Activated CD8-positive, alpha-beta T cell treated with anti-CD3 and anti-CD28 coated beads, Interleukin-2, amount 10 ng/mL, durations not matched to agents 7 days and 5 days (primary cell): Measurements from ENCODE around the gene SPEM2. TPM values are rescaled to one million over a fixed set of nuclear protein-coding genes. Genes with fewer than 3 reads are reported as not detected.

Experiments used
- ATAC-seq: fragments of 150-1000 bp; cut with Tn5 transposase; one replicate; pipeline ENCODE4 v1.10.0; 2021; ENCODE audit warnings: moderate library complexity
- CTCF ChIA-PET: fragments of 350-600 bp; sonication (Branson Sonifier 250); formaldehyde crosslinking; loops from one replicate; lab custom pipeline; 2021; ENCODE audit warnings: antibody characterized with exemption; lab: Charles Lee
- POLR2A ChIA-PET: fragments of 350-600 bp; sonication (Branson Sonifier 250); formaldehyde crosslinking; loops from one replicate; lab custom pipeline; 2021; ENCODE audit warnings: antibody characterized with exemption; lab: Charles Lee
- DNase-seq: peaks from one replicate; pipeline ENCODE4 v3.0.0-alpha.2; 2020
- H3K27ac Mint-ChIP-seq: one replicate; pipeline ENCODE4 v1.8.0; 2021; ENCODE audit warnings: mild to moderate bottlenecking, mixed read lengths
- H3K27me3 Mint-ChIP-seq: one replicate; pipeline ENCODE4 v1.8.0; 2021; ENCODE audit warnings: low read depth, mixed read lengths
- H3K36me3 Mint-ChIP-seq: one replicate; pipeline ENCODE4 v1.8.0; 2021; ENCODE audit warnings: low read depth, mixed read lengths
- H3K4me1 Mint-ChIP-seq: one replicate; pipeline ENCODE4 v1.8.0; 2021; ENCODE audit warnings: low read depth, mixed read lengths
- H3K4me3 Mint-ChIP-seq: one replicate; pipeline ENCODE4 v1.8.0; 2021; ENCODE audit warnings: mild to moderate bottlenecking, mixed read lengths
- H3K9me3 Mint-ChIP-seq: one replicate; pipeline ENCODE4 v1.8.0; 2022; ENCODE audit warnings: mixed read lengths; ENCODE audit not compliant: insufficient read depth
- total RNA-seq, 2 experiments: library from RNA; stranded (reverse); gene quantifications; one replicate each; pipeline ENCODE4 v1.2.3, GENCODE V29; 2021

SPEM2 gene
- not detected for total RNA-seq

GRCh38 chr17:7425316-7425715 is at the start of gene SPEM2:
Gene SPEM2 (plus strand): TSS chr17:7425616. CDS start chr17:7425689, 73 bp downstream.
- peak within 1 kb of the TSS; percentile 11 for H3K27ac Mint-ChIP-seq
- H3K4me1 Mint-ChIP-seq: no peaks in the 10 kb centered on the region
- CTCF ChIA-PET: interaction anchor here (4.4 kb wide), 1 partner anchor 10 kb away, joined by 15 read pairs; the partner anchor contains the start of gene TMEM102
- no peak for DNase-seq
- no peak for ATAC-seq
- H3K27me3 Mint-ChIP-seq: no peaks in the 10 kb centered on the region
- POLR2A ChIA-PET: interaction anchor here (0.7 kb wide), 1 partner anchor 11 kb away, joined by 3 read pairs; no protein-coding TSS in a partner anchor
- H3K36me3 Mint-ChIP-seq: no peaks in the 10 kb centered on the region
- H3K4me3 Mint-ChIP-seq: no peak within 1 kb of the TSS
- no peaks in the 10 kb centered on the region for H3K9me3 Mint-ChIP-seq

DNA sequence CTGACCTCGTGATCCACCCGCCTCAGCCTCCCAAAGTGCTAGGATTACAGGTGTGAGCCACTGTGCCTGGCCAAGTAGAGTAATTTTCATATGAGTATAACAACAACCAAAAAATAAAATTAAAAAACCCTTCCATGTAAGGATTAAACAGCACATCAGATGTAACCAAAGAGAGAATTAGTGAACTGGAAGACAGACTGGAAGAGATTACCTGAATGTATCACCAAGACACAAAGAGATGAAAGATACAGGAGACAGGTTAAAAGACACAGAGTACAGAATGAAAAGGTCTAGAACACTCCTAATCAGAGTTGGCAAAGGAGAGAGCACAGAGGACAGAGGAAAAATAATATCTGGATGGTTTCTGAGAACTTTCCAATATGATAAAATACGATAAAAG is 46.3 kb upstream of the SPEM2 start:
- H3K27ac Mint-ChIP-seq: no peak overlapping the region
- POLR2A ChIA-PET: no interaction called here
- H3K27me3 Mint-ChIP-seq: peaks cover 39% of the 10 kb centered on the region

DNA sequence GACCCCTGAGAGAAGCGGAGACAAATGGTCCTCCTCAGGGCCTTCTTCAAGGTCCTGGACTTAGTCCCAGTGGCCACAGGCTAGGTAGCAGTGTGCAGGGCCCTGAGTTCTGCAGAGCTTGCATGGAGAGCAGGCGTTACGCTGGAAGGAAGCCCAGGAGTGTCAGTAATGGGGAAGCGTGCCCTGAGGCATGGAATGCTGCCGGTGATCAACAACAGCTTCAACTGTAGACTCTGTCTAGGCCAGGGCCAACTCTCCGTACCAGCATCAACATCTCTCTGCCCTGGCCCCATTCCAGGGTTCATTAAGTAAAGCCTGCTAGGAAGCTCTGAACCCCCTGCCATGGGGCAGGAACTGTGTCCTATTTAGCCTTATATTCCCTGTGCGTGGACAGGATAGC is 45.1 kb upstream of the SPEM2 start:
- ChIA-PET CTCF (no interaction called here), POLR2A (no interaction called here)
- ATAC-seq (no peak), DNase-seq (no peak)
- Mint-ChIP-seq H3K9me3 (no peaks in the 10 kb centered on the region), H3K36me3 (no peaks in the 10 kb centered on the region), H3K27me3 (peaks cover 39% of the 10 kb centered on the region), H3K4me3 (no peak overlapping the region), H3K27ac (no peak overlapping the region), H3K4me1 (peaks cover 8% of the 10 kb centered on the region)

More for the DNA sequence above, 46.3 kb upstream of the SPEM2 start:
- DNase-seq (no peak), ATAC-seq (no peak)
- H3K4me1 Mint-ChIP-seq: peaks cover 2% of the 10 kb centered on the region
- CTCF ChIA-PET: no interaction called here
- H3K36me3 Mint-ChIP-seq: no peaks in the 10 kb centered on the region
- no peaks in the 10 kb centered on the region for H3K9me3 Mint-ChIP-seq
- no peak overlapping the region for H3K4me3 Mint-ChIP-seq

GRCh38 chr17:7380855-7381683 is 44.3 kb upstream of the SPEM2 start, which contains the start of gene TNK1:
Gene TNK1 (plus strand): TSS chr17:7381089. CDS start chr17:7382927, 1,838 bp downstream.
- H3K4me3 Mint-ChIP-seq: no peak within 1 kb of the TSS
- peaks cover 39% of the 10 kb centered on the region for H3K27me3 Mint-ChIP-seq
- no peak for ATAC-seq
- H3K36me3 Mint-ChIP-seq: no peaks in the 10 kb centered on the region
- H3K9me3 Mint-ChIP-seq: no peaks in the 10 kb centered on the region
- ChIA-PET CTCF (interaction anchor here (1.8 kb wide), 1 partner anchor 179 kb away, joined by 6 read pairs; no protein-coding TSS in a partner anchor), POLR2A (no interaction called here)
- no peak for DNase-seq
- peaks cover 8% of the 10 kb centered on the region for H3K4me1 Mint-ChIP-seq
- no peak within 1 kb of the TSS for H3K27ac Mint-ChIP-seq

DNA sequence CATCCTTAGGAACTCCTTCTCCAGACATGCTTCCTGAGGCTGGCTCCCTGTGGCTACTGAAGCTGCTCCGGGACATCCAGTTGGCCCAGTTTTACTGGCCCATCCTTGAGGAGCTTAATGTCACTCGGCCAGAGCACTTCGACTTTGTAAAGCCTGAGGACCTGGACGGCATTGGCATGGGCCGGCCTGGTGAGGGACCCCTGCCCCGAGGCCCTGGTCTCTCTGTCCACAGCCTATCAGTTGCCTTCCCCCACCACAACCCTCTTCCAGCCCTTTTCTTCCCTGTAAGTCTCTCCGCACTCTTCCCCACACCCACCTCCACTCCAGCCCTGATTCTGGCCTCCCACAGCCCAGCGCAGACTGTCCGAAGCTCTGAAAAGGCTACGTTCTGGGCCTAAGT is 42.5 kb upstream of the SPEM2 start:
- H3K27ac Mint-ChIP-seq: no peak overlapping the region
- no peaks in the 10 kb centered on the region for H3K36me3 Mint-ChIP-seq
- DNase-seq (no peak), ATAC-seq (no peak)
- ChIA-PET POLR2A (no interaction called here), CTCF (interaction anchor here (1.1 to 1.8 kb wide), 4 partner anchors 29 to 177 kb away, joined by 3 to 6 read pairs (median 4); no protein-coding TSS in a partner anchor)
- peaks cover 8% of the 10 kb centered on the region for H3K4me1 Mint-ChIP-seq
- H3K4me3 Mint-ChIP-seq: peak overlapping the region; percentile 27
- H3K9me3 Mint-ChIP-seq: no peaks in the 10 kb centered on the region
- peaks cover 33% of the 10 kb centered on the region for H3K27me3 Mint-ChIP-seq

- Mint-ChIP-seq H3K27ac (no peak overlapping the region), H3K4me1 (peaks cover 8% of the 10 kb centered on the region), H3K4me3 (no peak overlapping the region), H3K27me3 (peaks cover 33% of the 10 kb centered on the region), H3K36me3 (no peaks in the 10 kb centered on the region), H3K9me3 (no peaks in the 10 kb centered on the region)
- CTCF ChIA-PET: interaction anchor here (1.3 to 1.9 kb wide), 4 partner anchors 30 to 177 kb away, joined by 3 to 6 read pairs (median 5); no protein-coding TSS in a partner anchor
- ATAC-seq: no peak
- DNase-seq: no peak
- POLR2A ChIA-PET: interaction anchor here (1.0 to 1.5 kb wide), 3 partner anchors 23 to 101 kb away, joined by 3 to 5 read pairs (median 4); partner anchors contain the start of genes FGF11 and POLR2A
Measured at GRCh38 chr17:7383371-7383741, 42.1 kb upstream of the SPEM2 start.

- peak; percentile 98 for ATAC-seq
- ChIA-PET POLR2A (interaction anchor here (0.6 to 1.5 kb wide), 6 partner anchors 20 to 134 kb away, joined by 3 to 5 read pairs (median 4); partner anchors contain the start of genes FGF11, POLR2A and TMEM256), CTCF (interaction anchor here (0.8 to 1.9 kb wide), 6 partner anchors 27 to 177 kb away, joined by 3 to 6 read pairs (median 4); no protein-coding TSS in a partner anchor)
- Mint-ChIP-seq H3K36me3 (peaks cover under 1% of the 10 kb centered on the region), H3K27me3 (peaks cover 33% of the 10 kb centered on the region), H3K4me1 (peaks cover 8% of the 10 kb centered on the region), H3K4me3 (peak overlapping the region; percentile 75), H3K27ac (peak overlapping the region; percentile 87), H3K9me3 (no peaks in the 10 kb centered on the region)
- peak; percentile 82 for DNase-seq
Measured at GRCh38 chr17:7383742-7384488, 41.5 kb upstream of the SPEM2 start.

DNA sequence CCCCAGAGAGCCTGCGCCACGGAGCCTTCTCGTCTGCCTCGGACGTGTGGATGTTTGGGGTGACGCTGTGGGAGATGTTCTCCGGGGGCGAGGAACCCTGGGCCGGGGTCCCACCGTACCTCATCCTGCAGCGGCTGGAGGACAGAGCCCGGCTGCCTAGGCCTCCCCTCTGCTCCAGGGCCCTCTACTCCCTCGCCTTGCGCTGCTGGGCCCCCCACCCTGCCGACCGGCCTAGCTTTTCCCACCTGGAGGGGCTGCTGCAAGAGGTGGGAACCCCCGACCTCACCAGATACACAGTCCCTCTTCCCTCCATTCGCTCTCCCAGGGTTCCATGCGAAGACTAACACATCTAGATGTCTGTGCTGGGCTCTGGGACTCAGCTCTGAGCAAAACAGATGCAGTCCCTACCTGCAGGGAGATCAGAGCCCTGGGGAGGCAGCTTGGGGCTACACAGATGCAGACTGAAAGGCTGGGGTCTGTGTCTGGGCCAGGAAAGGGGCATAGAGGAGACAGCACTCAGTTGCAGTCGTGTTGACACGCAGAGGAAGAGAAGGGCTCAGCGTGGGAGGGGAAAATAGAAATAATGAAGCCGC is 40.8 kb upstream of the SPEM2 start:
- H3K4me1 Mint-ChIP-seq: peaks cover 10% of the 10 kb centered on the region
- H3K36me3 Mint-ChIP-seq: peaks cover 7% of the 10 kb centered on the region
- ChIA-PET CTCF (interaction anchor here (0.8 to 2.0 kb wide), 6 partner anchors 28 to 176 kb away, joined by 3 to 7 read pairs (median 4); no protein-coding TSS in a partner anchor), POLR2A (interaction anchor here (0.7 to 1.5 kb wide), 5 partner anchors 19 to 135 kb away, joined by 3 to 5 read pairs (median 4); partner anchors contain the start of genes FGF11, POLR2A and TMEM256)
- H3K4me3 Mint-ChIP-seq: peak overlapping the region; percentile 75
- peaks cover 27% of the 10 kb centered on the region for H3K27me3 Mint-ChIP-seq
- no peaks in the 10 kb centered on the region for H3K9me3 Mint-ChIP-seq
- DNase-seq (no peak), ATAC-seq (no peak)
- H3K27ac Mint-ChIP-seq: peak overlapping the region; percentile 87

DNA sequence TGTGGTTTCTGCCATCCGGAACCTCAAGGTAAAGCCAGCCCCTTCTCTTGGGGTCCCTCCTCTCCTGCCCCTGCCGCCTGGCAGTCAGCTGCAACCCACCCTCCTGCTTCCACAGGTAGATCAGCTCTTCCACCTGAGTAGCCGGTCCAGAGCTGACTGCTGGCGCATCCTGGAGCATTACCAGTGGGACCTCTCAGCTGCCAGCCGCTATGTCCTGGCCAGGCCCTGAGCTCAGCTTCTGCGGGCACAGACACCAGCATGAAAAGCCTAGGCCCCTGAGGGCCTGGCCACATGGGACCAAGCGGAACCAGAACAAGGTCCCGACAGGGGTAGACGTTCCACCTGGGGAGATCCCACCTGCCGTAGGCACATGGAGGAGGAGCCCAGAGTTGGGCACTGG is 36.6 kb upstream of the SPEM2 start:
- H3K27ac Mint-ChIP-seq: no peak overlapping the region
- POLR2A ChIA-PET: interaction anchor here (1.1 kb wide), 1 partner anchor 11 kb away, joined by 3 read pairs; no protein-coding TSS in a partner anchor
- no peaks in the 10 kb centered on the region for H3K9me3 Mint-ChIP-seq
- H3K4me1 Mint-ChIP-seq: peaks cover 25% of the 10 kb centered on the region
- DNase-seq: no peak
- H3K36me3 Mint-ChIP-seq: peaks cover 33% of the 10 kb centered on the region
- H3K4me3 Mint-ChIP-seq: no peak overlapping the region
- H3K27me3 Mint-ChIP-seq: no peaks in the 10 kb centered on the region
- CTCF ChIA-PET: no interaction called here
- no peak for ATAC-seq

GRCh38 chr17:7389924-7390910 is 35.2 kb upstream of the SPEM2 start:
- H3K36me3 Mint-ChIP-seq: peaks cover 33% of the 10 kb centered on the region
- no peaks in the 10 kb centered on the region for H3K27me3 Mint-ChIP-seq
- POLR2A ChIA-PET: no interaction called here
- H3K4me1 Mint-ChIP-seq: peaks cover 26% of the 10 kb centered on the region
- no peaks in the 10 kb centered on the region for H3K9me3 Mint-ChIP-seq
- CTCF ChIA-PET: interaction anchor here (1.4 kb wide), 1 partner anchor 297 kb away, joined by 3 read pairs; the partner anchor contains the start of gene TP53
- DNase-seq: no peak
- H3K4me3 Mint-ChIP-seq: no peak overlapping the region
- ATAC-seq: no peak
- H3K27ac Mint-ChIP-seq: no peak overlapping the region
